Right forelimb (tissue), 1 donor: Measurements from ENCODE around the gene C10orf71.

Experiments
- DNase-seq: peaks from one replicate; pipeline ENCODE4 v3.0.0-alpha.2; 2018

Gene C10orf71, protein sequence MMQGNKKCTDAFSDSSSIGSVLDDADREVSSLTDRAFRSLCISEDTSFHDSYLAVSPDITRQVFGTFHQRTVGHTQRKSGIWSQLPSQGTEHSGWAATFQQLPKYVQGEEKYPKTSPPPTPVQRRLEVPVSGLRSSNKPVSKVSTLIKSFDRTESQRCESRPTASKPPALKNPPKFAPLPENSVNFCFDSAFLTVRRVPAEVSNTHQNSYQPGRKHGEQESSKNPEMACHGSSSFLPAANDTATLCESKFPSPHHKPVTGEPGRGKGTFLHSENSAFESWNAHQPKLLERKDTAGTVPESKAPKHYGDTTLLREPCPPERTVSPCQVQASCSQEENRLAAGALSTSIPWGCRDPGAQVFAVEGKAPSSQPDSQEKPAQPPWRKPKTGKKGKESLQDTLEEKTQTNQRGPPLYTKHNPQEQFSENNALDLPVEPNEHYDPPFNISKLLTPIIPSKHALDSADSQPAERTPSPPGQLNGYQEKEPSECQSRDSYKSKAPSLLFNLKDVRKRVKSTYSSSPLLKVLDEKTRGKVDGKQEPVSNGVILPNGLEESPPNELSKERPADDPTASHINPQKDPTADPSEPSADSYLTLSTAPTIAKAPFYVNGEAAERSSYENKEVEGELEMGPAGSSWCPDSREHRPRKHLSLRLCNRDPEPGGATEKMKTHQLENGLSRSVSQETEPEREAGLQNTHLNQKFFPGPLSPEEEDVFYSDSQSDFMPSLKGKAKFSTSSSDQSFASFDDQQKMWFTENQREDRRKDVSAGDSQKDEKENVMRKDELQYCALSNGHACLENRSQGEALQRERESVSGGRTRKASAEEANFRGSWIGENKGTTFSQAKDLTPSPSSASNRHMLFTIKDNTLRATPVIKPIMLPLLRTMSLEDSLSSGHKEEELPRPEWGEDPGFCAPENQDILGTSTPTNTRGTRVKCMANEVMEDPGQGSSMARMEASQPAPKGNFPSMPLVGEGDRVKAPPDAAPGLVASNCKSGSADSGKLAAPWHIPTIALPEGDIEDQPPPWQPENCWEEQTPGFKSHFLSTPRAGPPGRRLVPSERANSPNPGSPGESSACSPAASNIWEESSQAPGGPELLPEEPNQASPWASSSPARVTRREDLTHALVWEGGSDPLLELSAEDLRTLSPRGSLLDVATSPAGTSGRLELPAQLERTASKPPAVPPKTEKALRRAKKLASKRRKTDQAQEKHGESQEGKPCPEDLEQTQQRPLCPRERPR (N-terminal part only)

DNA sequence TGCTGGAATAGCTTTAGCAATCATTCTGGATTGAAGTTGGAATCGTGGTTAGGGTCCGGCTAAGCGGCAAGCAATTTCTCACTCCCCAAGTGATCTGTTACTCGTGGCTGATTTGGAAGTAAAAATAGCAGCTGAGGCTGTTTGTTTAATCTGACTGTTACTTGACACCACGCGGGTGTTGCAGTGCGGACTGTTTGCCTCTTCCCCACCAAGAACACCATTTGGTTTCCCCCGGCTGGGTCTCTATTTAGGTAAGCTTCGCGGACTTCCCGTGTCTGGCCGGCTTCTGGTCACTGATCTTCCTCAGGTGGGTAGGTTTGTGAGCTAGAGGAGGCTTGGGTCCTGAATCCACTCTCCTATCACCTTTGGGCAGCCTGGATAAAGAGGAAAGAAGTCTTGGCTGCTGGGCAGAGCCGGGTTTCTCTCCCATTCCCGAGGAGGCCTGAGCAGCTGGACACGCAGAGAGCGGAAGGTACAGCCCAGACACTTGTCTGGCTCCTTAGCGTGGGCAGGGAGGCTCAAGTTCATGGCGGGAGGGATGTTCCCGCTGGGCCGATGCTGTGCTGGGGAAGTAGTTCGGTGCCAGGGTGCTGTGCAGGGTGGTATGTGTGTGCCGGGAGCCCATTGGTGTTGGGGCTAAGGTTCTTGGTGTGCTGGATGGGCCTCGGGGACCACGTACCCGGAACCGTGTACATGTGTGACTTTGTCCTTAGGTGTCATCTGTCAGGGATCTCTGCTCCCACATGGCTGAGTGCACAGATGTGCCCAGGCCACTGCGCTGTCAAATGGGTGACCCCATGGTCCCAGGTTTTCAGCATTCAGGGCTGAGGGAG, at the start of gene C10orf71:
TSS of gene C10orf71 (plus strand) at position 188 of the 833 bp plus-strand sequence. CDS start 23,376 bp downstream, outside the sequence.
- no peak for DNase-seq

DNA sequence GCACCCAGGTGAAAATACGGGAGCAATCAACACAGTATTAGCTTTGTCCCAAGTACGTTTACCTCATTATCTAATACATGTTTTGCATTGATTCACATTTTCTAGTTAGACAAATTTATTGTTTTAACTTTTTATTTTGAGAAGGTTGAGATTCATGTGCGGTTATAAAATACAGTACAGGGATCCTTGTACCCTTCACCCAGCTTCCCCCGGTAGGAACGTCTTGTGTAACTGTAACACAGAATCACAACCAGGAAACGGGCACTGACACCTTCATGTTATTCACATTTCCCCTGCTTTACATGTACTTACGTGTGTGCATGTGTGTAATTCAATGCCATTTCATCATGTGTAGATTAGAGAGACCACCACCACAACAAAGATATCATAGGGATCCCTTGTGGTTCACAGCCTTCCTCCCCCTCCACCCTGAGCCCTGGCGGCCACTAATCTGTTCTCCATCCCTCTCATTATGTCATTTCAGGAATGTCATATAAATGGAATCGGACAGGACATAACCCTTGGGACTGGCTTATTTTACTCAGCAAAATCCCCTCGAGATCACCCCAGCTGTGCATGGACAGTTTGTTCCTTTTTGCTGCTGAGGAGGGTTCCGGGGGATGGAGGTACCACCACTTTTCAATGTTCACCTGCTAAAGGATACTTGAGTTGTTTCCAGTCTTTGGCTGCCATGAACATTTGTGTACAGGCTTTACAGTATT, 46.5 kb upstream of the C10orf71 start:
- DNase-seq: no peak

DNA sequence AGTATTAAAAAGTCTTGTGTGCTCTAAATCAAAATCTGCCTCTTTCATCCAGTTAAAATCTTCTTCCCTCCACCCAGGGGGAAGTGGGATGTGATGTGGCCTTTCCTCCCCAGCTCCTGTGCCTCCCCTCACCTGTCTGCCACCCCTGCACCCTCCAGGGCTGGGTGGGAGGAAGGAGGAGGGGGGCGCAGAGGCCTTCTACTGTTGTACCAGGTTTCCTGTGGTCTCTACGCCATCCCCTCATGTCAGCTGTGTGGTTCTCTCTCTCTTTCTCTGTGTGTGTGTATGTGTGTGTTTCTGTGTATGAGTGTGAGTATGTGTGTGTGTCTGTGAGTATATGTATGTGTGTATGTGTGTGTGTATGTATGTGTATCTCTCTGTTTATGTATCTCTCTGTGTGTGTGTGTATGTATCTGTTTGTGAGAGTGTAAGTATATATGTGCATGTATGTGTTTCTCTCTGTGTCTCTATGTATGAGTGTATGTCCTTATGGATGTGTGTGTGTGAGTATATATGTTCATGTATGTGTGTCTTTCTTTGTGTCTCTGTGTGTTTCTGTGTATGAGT, 45.5 kb upstream of the C10orf71 start:
- no peak for DNase-seq

DNA sequence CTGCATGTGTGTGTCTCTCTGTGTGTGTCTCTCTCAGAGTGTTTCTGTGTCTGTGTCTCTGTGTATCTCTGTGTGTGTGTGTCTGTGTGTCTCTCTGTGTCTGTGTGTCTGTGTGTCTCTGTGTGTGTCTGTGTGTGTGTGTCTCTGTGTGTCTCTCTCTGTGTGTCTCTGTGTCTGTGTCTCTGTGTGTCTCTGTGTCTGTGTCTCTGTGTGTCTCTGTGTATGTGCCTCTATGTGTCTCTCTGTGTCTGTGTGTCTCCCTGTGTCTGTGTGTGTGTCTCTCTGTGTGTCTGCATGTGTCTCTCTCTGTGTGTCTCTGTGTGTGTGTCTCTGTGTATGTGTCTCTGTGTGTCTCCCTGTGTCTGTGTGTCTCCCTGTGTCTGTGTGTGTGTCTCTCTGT, 44.8 kb upstream of the C10orf71 start:
- DNase-seq: no peak

DNA sequence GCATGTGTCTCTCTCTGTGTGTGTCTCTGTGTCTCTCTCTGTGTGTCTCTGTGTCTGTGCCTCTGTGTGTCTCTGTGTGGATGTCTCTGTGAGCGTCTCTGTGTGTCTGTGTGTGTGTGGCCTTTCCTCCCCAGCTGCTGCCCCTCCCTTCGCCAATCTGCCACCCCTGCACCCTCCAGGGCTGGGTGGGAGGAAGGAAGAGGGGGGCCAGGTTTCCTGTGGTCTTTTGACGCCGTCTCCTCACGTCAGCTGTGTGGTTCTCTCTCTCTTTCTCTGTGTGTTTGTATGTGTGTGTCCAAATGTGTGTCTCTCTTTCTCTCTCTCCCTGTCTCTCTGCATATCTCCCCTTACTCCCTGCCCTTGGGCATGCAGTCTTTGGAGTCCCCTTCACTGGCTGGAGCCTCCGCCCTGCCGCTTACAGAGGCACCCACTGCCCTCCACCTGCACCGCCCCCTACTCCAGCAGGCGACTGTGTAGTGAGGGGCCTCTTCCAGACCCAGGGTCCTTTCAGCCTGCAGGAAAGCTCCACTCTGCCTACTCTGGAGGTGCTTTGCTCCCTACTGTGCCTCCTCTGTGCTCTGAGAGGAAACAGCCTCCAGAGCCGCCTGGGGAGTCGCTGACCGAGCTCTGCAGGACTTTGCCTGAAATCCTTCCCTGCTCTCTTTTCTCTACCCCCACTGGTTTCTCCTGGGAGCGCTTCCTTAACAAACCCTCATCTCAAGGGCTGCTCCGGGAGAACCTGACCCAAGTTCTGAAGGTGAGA, 44.2 kb upstream of the C10orf71 start:
- DNase-seq: no peak

DNA sequence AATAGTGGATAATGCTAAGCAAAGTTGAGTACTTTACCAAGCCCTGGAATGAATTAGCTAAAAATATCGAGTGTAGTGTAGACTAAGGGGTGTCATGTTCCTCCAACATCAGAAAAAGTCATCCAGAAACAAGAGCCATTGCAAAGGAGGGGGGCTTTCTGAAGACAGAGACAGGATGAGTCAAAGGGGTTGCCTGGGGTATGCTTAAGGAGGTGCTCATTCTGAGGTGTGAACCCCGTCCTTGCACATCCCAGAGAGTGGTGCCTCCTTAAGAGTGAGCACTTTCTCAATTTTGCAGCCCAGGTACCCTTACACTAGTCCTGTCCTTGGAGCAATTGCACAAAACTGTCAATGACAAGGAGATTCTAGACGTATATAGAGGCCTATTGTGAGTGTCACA, 43.1 kb upstream of the C10orf71 start:
- no peak for DNase-seq

DNA sequence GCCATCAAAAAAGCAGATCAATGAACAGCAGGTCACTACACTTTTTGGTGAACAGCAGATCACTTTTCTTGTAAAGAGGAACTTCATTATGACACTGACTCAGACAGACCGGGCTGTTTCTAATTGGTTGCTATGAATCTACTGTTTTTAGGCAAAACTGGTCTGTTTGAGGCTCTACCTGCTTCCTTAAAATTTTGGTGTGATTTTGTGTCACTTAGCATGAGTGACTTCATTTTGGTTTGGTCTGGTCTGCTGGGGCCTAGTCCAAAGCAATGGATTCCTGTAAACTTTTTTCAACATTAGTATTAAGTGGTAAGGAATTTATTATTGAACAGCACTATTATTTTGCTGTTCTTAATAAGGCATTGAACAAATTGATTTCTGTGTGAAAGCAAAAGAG, 41.8 kb upstream of the C10orf71 start:
- no peak for DNase-seq

DNA sequence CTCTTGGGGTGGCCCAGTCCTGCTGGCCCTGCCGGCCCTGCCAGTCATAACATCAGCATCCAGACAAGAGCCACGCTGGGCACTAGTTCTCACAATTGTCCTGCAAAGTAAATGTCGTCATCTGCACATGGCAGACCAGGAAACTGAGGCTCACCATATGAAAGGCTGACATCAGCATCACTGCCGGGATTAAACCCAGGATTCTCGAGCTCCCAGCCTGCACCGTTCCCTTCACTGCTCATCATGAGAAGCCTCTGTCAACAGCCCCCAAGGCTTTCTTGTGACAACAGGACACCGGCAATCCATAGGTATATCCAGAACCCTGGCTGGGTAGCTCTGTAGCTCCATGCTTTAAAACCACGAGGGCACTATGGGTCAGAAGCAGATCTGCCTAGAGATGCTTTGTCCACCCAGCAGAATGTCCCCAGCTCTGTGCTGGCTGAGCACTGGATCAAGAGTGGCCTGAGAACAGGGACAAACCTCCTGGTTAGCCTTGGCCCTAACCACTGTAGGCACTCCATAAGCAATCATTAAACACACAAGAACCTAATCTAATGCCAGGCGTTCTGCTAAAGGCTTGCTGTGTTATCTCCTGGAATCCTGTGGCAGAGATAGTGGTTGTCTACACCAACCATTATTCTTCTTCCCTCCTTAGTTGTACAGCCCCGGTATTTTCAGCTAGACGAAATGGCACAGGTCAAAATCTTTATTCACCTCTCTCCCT, 41.2 kb upstream of the C10orf71 start:
- DNase-seq: no peak

DNA sequence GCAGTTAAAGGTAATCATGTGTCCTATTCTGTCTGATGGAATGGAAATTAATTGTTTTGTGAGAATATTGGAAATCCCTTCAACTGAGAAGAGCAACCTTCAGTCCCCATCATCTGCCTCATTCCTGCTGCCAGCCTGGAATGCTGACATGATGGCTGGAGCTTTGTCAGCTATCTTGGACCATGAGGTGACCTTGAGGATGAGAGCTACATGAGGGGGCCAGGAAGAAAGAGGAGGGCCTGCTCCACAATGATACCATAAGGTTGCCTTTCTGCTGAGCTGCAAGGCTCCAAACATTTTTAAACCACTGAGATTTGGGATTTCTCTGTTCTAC, 40.7 kb upstream of the C10orf71 start:
- no peak for DNase-seq

DNA sequence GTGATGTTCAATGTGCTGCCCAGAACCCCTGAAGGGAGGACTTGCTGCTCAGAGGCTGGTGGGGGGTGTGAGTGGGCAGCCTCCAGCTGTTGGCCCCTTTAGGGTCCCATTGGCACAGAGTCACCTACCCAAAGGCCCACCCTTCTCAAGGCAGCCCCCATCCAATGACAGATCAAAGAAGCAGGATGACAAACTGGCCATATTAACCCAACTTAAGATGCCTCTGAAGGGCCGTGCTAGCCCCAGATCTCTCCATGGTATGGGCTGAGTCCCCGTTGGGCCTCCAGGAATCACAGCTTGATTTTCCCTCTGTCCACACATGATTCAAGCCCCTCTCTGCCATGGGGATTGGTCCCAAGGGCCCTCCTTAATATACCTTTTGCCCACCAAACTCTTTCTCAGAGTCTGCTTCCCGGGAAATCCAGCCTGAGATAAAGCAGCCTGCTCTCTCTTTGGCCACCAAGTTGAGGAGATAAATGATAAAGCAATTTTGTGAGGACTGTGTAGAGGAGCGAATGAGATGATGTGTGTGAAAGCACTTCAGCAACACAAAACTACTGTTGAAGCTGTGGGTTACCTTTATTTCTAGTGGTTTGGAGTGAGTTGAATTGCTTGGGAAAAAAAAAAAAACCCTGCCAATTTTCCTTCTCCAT, 38.2 kb upstream of the C10orf71 start:
- no peak for DNase-seq

DNA sequence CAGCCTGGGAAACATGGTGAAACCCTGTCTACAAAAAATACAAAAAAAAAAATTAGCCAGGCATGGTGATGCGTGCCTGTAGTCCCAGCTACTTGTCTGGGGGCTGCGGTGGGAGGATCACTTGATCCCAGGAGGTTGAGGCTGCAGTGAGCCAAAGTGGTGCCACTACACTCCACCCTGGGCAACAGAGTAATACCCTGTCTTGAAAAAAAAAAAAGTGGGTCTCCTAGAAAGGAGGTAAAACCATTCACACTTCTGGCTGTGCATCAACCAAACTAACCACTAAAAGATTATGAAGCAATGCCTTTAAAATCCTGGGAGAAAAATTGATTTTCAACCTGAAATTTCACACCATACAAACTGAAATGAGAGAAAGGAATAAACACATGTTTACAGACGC, 35.4 kb upstream of the C10orf71 start:
- no peak for DNase-seq

DNA sequence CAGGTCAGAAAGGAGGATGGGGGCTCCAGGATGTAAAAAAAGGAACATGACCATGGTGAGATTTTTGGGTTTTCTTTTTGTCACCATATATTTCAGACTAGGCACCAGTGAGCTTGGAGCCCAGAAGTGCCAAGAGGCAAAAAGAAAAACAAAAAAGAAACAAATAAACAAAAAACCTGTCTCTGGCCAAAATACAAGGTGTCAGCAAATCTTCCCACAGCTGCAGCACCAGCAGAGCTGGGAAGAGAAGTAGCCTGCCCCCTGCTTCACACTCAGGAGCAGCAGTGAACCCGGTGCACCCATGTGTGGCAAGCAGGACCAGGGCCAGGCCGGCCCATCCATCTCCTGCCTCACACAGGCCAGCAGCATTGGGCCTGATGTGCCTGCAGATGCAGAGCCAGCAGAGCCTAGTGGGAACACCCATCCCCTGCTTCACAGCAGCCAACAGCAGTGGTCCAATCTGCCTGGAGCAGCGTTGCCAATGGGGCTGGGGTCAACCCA, 34.7 kb upstream of the C10orf71 start:
- DNase-seq: no peak

DNA sequence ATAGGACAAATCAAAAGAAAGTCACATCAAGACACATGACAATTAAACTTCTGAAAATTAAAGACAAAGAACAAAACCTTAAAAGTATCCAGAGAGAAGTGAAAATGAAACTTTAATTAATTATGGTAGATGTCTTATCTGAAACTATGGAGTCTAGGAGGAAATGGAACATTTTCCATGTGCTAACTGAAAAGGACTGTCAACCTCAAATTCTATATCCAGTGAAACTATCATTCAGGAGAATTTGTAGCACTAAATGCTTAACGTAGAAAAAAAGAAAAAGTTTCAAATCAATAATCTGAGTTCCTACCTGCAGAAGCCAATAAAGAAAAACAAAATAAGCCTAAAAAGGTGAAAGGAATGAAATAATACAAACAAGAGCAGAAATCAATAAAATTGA, 33.1 kb upstream of the C10orf71 start:
- no peak for DNase-seq

DNA sequence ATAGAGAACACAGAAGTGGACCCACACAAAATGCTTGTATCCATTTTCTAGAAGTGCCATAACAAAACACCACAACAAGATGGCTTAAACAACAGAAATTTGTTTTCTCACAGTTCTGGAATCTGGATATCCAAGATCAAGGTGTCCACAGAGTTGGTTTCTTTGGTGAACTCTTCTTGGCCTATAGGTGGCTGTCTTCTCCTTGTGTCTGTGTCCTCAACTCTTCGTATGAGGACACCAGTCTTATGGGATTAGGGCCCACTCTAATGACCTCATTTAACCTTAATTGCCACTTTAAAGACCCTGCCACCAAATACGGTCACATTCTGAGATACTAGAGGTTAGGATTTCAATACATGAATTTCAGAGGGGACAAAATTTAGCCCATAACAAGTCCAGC, 30.8 kb upstream of the C10orf71 start:
- no peak for DNase-seq

DNA sequence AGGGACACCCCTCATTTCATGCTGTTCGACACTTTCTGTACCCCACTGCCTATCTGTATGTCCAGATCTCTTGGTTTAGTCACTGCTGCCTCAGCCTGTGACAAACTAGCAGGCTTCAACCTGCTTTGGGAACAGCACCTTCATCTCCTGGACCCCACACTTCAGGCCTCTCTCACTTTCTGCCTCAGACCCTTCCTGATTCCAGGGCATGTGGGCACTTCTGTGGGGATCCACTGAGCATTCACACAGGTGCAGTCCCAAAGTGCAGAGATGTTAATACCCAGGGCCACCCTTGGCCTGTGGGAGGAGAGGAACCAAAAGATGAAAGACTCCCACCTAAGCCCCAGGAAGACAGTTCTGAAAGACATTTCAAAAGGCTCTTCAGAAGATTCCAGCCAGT, 29.4 kb upstream of the C10orf71 start:
- DNase-seq: no peak

DNA sequence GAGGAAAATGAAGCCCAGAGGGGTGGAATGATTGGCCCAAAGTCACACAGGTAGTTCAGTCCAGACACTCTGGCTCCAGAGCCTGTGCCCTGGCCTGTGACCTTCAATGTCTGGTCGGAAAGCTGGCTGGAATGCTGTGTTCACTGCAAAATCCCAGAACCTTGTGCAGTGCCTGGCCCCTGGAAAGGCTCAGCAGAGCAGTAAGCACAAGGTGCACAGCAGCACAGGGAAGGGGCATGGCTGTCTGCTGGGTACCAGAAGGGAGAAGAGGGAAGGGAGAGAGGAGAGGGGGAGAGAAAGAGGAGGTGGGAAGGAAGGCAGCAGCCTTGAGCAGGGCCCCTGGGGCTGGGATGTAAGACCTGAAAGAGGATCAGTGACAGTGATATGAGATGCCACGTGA, 28.4 kb upstream of the C10orf71 start:
- DNase-seq: no peak

DNA sequence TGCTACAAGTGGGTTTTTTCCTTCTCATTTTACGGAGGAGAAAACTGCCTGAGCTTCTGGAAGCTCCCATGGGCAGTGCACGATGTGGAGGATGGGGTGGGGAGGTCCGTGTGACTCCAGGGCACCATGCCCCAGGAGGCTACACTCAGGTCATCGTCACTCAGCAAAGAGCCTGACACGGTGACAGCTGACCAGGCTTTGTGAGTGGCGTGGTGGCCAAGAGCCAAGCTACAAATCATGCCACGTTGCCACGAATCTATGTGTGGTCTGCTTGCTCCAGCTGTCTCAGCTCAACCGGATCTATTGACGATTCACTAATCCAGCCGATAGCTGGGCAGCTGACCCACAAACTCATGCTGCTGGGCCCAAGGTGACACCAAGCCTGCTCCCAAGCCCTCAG, 27.6 kb upstream of the C10orf71 start:
- DNase-seq: no peak

DNA sequence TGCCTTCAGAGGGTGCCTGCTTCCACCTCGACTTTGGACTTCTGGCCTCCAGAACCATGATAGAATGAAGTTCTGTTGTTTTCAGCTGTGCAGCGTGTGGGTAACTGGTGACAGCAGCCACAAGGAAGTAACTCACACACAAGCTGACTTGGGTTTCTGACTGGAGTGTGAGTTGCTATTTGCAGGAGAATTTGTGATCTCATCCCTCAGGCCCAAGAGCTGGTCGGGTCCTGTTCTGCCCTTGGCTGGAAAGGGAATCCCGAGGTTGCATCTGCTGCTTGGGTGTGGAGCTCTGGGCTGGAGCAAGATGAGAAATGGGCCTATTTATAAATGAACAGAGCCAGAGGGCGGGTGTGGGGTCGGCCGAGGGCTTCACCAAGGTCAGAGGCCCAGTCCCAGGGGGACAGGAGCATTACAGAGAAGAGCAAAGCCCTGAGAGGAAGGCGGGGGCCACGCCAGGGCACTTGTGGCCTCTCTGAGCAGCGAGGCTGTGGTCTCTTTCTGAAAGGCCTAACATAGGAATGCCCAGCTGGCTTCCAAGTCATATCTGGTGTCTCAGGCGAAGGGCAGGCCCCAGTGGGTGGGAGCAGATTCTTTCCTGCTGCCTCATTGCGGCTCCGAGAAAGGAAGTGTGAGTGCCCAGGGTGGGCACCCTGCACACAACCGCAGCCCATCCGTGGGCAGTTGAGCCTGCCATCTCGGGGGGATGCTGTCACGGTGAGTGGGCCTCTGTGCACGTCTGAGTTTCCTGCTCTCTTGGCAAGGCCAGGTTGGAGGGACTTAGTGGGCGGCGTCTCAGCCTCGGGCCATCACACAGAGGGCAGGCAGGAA, 26.5 kb upstream of the C10orf71 start:
- DNase-seq: no peak
